GM18868 (cell line): Measurements from ENCODE around the gene SLC41A3.

Experiments
- ATAC-seq: cut with Tn5 transposase; IDR thresholded peaks from one replicate; pipeline ENCODE4 v1.9.1; 2021; ENCODE audit warnings: mild to moderate bottlenecking, moderate library complexity; ENCODE audit not compliant: unreplicated experiment

Gene SLC41A3

DNA sequence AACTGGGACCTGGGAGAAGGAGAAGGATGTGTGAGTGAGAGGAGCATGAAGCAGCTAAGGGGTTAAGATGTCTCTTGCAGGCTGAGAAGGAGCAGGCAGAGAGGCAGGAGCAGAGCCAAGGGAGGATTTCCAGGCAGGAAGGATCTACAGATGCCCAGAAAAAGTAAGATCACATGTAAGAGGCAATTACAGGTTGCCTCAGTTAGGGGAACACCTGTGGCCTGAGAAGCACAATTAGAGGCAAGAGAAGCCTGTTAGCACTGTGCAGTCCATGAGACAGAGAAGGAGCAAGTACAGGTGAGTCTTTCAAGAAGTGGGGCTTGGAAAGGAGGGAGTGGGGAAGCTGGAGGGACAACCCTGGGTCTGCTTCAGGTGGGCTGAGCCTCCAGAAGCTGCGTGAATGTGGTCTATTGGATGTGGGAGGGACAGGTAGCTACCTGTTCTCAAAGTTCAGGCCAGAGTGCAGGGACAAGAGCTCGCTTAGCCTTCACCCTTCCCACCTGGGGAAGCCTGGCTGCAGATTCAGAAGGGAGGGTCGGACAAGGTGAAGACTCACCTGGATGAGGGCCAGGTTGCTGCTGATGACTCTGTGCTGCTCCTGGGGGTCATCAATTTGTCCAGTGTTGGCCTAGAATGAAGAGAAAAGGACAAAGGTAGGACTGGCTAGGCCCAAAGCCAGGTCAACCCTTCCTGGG lies 50.7 kb downstream of the SLC41A3 start:
- no peak for ATAC-seq

DNA sequence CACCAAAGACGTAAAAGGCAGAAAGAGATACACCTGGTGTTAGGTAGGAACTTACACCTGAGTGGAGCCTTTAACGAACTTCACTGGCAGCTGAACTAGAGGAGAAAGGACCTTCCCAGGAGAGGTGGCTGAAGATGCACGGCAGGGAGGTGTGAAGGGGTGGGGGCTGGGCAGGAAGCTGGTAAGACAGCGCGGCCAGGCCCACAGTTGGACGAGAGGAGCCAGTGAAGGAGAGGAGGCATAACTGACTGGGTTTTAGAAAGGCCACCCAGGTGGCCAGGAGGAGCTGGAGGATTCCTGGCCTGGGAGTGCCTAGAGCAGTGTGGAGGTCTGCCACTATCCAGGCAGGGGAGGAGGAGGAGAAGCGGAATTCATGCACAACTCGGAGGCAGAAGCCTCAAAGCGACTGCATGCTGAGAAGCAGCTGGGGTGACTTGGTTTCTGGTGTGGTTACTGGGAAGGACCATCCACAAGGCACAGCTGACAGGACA lies 51.9 kb downstream of the SLC41A3 start:
- ATAC-seq, result no peak

DNA sequence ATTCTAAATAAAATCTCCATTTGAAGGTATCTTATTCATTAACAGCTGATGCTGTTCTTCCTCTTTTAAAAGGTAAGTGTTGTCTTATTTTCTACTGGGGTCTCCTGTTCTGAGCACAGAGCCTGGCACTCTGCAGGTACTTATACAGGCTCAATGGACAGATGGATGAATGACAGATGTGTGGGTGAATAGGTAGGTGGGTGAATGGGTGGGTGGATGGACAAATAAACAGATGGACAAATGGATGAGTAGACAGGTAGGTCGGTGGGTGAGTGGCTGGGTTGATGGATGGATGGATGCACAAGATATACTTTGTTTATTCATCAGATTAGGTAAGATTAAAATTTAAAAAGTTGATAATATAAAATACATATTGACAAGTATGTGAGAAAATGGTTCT lies 53.5 kb downstream of the SLC41A3 start:
- ATAC-seq, result no peak

DNA sequence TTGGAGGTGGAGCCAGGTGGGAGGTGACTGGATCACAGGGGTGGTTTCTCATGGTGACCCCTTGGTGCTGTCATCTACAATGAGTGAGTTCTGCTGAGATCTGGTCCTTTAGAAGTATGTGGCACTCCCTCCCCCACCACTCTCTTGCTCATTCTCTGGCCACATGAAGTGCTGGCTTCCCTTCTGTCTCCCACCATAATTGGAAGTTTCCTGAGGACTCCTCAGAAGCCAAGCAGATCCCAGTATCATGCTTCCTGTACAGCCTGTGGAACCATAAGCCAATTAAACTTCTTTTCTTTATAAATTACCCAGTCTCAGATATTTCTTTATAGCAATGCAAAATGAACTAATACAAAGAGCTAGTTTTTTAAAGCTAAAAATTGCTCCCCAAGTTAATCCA lies 54.7 kb downstream of the SLC41A3 start:
- ATAC-seq, result no peak

DNA sequence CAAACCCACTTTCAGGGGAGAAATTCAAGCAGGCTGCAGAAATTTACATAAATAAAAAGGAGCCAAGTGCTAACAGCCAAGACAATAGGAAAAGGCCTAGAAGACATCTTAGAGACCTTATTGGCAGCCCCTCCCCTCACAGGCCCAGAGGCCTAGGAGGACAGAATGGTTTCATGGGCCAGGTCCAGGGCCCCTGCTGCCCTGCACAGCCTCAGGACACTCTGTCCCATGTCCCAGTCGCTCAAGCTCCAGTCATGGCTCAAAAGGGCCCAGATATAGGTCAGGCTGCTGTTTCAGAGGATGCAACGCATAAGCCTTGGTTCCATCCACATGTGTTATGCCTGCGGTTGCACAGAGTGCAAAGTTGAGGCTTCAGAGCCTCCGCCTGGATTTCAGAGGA lies 55.8 kb downstream of the SLC41A3 start:
- no peak for ATAC-seq

DNA sequence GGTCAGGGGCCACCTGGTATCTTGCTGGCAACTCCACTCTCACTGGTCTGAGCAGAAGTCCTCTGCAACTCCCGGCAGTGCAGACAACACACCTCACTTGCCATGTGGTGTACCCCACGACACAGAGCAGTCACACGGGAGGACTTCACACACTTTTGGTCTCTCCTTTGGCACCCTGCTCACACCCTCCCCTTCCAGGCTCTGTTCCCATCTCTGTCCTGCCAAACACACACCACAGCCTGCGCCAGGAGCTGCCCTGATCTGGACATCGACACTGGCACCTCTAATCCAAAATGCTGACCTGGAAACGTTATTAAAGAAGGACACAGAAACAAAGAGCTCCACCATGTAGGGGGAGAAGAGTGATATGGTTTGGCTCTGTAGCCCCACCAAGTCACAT lies 57.2 kb downstream of the SLC41A3 start:
- ATAC-seq, result no peak

DNA sequence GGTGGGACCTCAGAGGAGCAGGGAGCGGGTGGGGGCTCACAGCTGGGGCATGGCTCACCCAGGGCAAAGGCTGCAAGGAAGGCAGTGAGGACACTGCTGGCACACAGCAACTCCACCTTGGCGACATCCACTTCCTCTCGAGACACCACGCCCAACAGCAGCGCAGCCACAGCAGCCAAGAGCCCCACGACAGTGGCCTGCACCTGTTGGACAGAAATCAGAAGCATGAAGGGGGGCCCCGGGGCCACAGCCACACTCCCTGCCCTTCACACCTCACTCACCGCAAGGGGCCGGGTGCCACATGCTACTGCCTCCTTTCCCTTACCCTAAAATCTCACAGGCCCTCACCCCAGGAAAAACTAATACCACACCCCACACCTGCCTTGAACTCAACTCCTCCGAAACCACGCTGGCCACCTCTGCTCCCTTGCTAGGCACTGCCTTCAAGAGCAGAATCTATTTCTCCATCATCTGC lies 57.6 kb downstream of the SLC41A3 start:
- ATAC-seq, result no peak

DNA sequence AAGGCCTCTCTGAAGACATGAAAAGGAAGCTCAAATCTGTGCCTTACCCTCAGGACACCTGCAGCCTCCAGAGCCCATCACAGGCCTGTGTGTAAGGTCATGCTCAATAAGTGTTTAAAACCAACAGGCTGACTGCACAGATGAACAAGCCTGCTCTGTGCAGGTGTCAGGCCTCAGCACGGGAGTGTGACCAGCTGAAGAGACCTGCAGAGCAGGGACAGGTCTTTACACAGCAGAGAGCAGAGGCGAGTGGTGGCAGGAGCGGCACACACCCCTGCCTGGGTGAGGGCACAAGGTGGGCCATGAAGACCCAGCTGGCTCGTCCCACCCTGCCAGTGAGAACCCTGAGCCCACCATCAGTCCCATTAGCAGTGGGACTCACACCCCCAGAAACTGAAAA lies 58.1 kb downstream of the SLC41A3 start:
- no peak for ATAC-seq

DNA sequence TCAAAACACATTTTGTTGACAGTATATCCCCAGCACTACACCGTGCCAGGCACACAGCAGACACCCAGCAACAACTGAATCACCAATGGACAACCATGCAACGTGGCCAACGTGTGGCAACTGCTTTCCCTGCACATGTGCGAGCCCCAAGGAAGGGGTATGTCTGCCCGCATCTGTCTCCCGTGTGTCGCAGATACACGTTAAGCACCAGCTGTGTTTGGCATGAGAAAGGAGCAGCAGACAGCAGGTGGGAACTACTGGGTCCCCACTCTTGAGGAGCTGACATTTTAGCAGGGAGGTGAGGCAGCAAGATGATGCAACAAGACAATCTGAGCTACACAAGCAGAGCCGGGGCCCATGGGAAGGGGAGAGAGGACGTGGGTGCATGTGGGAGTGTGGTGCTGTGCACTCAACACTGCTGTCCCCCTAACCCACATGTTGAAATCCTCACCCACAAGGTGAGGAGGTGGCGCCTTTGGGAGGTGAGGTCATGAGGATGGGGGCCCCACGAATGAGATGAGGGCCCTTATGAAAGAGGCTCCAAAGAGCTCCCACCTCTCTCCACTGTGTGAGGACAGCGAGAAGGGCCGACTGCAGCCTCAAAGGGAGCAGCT lies 58.7 kb downstream of the SLC41A3 start:
- ATAC-seq, result no peak

DNA sequence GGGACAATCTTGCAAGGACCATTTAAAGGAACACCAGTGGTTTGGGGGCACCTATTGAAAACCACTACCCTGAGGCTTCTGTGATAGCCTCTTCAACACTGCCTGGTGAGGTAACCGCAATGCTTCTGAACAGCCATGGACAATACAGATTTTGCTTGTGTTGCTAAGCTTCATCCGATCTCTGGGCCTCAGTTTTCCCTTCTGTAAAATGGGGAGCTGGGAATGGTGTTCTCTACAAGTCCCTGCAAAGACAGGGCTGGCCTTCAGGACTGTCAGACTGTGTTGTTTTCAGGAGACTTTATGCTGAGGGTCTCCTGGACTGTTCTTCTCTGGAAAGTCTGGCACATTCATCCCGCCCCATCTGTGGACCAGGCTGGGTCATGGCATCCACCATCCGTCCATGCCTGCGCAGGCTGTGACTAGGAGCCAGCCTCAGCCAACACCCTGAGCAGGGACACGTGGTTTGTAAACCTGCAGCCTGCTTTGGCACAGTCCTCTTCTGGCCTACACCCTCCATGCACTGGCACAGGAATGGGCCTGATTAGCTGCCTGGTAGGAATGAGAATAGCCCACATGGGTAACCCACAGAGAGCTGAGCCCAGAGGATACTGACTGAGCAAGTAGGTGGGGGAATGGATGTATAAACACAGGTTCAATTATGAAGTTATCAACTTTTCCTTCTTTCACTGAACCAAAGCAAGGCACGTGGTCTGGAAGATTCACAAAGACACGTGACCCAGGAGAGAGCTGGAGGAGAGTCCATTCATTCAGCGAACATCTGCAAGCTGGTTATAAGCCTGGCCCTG lies 59.7 kb downstream of the SLC41A3 start:
- ATAC-seq, result no peak

DNA sequence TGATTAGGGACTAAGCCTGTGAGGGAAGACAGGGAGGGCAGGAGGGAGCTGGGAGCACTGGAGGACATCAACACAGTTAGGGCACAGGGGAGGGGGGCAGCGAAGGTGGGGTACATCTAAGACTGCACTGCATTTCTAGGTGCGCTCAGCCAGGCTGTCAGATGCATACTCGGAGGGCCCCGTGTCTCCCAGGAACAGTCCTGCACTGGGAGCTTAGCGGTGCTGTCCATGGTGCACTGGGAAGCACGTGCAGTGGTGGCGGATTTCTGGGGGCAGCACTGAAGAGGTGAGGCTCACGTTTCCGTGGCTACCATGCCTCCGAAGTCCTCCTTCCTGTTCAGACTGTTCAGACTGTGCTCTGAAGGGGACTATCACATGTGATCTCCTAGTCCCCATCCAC lies 60.5 kb downstream of the SLC41A3 start:
- ATAC-seq, result no peak

DNA sequence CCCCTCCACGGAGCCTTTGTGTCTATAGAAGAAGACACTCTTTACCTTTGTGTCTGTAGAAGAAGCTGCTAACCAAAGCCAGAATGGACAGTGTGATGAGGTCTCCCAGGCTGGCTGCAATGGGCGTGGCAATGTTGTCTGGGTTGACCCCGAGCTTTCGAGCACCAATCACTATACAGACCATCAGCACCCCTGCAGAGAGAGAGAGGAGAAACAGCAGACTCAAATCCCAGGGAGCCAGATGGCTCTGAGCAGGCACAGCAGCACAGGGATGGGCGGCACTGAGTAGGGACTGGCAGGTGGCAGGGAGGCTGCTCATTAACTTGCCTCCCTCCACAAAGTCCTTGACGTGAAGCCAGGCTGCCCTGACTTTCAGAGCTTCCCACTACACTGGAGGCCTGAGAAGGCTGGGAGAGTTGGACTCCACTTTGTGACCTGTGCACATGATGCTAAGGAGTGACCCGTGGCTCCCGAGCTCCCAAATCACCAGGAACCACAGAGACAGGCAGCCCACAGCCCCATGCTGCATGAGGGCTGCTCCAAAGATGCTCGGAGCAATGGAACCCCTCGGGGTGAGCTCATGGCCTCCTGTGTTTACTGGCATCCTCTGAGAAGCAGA lies 61.1 kb downstream of the SLC41A3 start:
- no peak for ATAC-seq

DNA sequence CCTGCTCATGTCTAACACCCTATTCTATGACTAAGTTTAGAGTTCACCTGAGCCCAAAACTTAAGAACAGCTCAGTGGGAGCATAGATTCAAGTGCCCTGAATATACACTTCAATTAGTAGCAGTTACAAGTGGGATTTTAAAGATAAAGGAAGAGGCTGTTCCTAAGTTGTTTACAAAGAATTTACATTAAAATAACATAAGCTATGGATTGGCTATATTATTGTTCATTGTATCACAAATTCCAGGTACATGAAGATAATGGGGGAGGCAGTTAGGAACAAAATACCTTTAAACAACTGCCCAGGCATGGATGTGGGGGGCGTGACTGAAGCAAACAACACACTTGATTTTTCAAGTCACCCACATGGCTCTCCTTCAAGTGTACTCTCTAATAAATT lies 62.2 kb downstream of the SLC41A3 start:
- no peak for ATAC-seq

DNA sequence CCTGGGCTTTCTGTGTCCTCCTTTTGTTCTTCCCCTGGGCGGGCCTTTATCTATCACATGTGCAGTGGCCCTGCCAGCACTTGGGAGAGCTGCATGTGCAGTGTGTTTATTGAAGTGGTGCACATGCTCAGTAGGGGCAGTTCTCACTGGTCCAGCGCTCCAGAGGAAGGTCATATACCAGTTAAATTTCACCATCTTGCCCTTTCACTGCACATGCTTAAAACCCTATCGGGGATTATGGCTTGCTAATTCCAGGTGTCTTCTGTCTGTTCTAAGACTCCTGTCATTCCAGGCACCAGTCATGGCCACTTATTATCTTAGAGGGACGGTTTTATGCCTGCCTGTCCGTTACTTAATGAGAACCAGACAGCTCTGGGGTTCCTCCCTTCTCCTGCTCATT lies 62.7 kb downstream of the SLC41A3 start:
- ATAC-seq, result no peak

DNA sequence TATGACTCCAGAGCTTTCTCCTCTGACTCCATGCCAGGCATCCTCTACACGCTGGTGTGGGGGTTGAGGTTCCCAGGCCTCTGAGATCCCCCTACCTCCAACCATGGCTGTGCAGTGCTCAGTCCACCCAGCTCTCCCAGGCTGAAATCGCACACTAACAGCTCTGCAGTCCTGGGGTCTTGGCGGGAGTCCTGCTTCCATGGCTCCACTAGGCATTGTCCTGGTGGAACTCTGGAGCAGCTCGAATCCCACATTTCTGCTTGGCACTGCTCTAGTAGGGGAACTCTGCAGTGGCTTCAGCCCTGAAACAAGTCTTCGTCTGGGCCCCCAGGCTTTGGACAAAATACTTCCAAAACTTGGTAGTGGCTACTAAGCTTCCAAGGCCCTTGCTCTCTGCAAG lies 64.2 kb downstream of the SLC41A3 start:
- ATAC-seq, result no peak

DNA sequence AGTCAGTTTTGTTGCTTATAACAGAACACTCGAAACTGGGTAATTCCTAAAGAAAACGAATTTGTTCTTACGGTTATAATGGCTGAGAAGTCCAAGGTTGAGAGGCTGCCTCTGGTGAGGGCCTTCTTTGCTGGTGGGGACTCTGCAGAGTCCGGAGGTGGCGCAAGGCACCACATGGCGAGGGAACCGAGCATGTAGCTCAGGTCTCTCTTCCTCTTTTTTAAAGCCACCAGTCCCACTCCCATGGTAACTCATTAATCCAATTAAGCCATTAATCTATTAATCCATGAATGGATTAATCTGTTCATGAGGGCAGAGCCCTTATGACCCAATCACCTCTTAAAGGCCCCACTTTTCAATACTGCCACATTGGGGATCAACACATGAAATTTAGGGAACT lies 64.9 kb downstream of the SLC41A3 start:
- no peak for ATAC-seq

DNA sequence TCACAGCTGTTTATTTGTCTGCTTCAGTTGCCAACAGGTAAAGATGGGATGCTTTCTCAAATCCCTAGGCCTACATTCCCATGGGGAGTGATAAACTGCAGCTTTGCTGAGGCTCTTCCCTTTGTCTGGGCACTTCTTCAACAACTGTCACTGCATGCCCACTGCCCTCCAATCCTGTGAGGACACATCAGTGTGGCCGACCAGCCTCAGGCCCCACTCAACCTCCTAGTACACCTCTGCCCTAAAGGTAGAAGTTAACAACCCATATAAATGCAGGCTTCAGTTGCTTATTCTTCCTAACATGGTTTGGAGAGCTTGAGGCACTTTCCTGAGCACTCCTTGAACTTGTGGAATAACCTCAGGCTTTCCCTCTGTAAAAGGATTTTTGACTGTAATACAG lies 65.4 kb downstream of the SLC41A3 start:
- ATAC-seq, result no peak

DNA sequence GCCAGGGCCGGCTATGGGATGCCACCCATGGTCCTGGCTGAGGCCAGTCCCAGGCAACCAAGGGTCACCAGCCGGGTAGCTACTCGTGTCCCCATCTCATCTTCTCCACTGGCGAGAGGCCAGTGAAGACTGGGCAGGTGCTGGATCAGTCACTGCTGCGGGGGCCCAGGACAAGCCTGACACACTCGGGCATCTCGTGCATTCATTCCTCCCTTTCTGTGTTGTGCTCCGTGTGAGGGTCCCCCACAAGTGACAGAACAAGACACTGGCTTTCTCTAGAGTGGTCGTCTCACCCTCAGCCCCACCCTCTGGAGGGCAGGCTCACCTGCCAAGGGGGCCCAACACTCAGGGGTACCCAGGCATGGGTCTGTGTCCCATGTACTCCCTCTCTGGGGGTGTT lies 66.6 kb downstream of the SLC41A3 start:
- ATAC-seq, result no peak

DNA sequence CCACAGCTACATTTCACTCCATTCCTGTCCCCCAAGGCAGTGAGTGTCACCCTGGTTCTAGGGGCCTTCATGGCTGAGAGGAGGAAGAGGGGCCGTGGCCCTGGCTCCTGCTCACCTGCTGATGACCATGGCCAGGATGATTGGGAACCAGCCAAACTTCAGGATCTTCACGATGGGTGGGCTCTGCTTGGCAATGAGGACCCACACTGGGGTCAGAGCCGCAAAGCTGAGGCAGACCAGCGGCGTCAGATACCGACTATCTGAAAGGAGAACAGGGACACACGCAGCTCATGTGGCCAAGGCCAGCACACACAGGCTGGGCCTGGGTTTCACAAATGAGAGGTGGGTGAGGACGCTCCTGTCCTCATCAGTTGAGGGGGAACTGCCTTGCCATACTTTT lies 67.3 kb downstream of the SLC41A3 start:
- ATAC-seq, result no peak

DNA sequence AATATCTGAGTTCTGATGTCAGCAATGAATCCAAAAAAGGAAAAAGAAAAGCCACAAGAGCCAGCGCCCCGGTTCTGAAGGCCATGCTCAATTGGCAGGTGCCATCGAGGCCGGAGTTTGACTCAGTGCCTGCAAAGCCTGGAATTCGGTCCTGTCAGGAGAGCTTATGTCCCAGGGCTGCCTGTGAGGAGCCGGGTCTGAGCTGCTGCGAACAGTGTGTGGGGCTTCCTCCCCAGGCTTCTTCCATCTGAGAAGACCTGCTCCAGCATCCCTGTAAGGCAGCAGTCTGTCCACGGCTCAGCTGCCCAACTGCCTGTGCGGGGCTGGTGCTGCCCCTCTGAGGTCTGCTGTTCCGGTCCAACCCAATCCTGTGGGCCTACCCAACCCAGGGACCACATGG lies 68.8 kb downstream of the SLC41A3 start:
- no peak for ATAC-seq

DNA sequence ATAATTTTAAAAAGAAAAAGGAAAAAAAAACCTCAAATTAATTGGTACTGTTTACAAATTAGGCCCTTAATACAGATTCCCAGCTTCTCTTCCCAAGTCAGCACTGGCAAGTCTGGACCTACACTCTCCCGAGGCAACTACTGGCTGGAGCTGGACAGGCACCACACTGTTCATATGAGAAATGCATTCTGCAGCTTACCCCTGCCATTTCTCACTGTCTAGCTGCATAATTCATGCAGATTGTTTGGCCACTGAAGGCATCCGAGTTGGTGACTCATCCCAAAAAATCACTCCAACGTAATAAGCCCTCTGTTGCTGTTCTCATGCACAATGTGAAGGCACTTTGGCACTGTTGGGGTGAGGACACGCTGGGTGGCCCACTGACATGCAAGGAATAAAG lies 69.7 kb downstream of the SLC41A3 start:
- ATAC-seq, result no peak
